Mesendoderm (in vitro differentiated cells): ENCODE data around the gene MYL11.

ENCODE experiments used
- DNase-seq: peaks from one replicate; pipeline ENCODE4 v3.0.0; 2013
- H2AK5ac ChIP-seq: 2 replicates; pipeline ENCODE4 v1.6.1; 2013; ENCODE audit warnings: low read length, inconsistent platforms
- H2BK120ac ChIP-seq: 2 replicates; pipeline ENCODE4 v1.6.1; 2013; ENCODE audit warnings: low read depth, mild to moderate bottlenecking, low read length, moderate library complexity, mixed read lengths
- H2BK15ac ChIP-seq: replicated peaks from 2 replicates; pipeline ENCODE4 v1.6.1; 2013; ENCODE audit warnings: low read depth, mild to moderate bottlenecking, moderate library complexity
- H2BK5ac ChIP-seq: 2 replicates; pipeline ENCODE4 v1.6.1; 2013; ENCODE audit warnings: low read length, inconsistent platforms
- H3K18ac ChIP-seq: 2 replicates; pipeline ENCODE4 v1.6.1; 2013; ENCODE audit warnings: mild to moderate bottlenecking, low read length, mixed read lengths
- H3K23ac ChIP-seq: one replicate; pipeline ENCODE4 v1.6.1; 2013; ENCODE audit warnings: low read length
- H3K27ac ChIP-seq: 2 replicates; pipeline ENCODE4 v1.5.1; 2013; ENCODE audit warnings: low read depth, mild to moderate bottlenecking, inconsistent platforms, low read length, moderate library complexity
- H3K27me3 ChIP-seq: 2 replicates; pipeline ENCODE4 v1.6.1; 2013; ENCODE audit warnings: low read length, control low read depth, mild to moderate bottlenecking, inconsistent platforms; ENCODE audit not compliant: insufficient read depth, poor library complexity
- H3K36me3 ChIP-seq: 2 replicates; pipeline ENCODE4 v1.6.1; 2013; ENCODE audit warnings: low read length, inconsistent platforms; ENCODE audit not compliant: control insufficient read depth, insufficient read depth
- H3K4ac ChIP-seq: one replicate; pipeline ENCODE4 v1.6.1; 2013; ENCODE audit warnings: low read depth, mild to moderate bottlenecking, low read length, moderate library complexity
- H3K4me1 ChIP-seq: 2 replicates; pipeline ENCODE4 v1.6.1; 2013; ENCODE audit warnings: low read depth, low read length, inconsistent platforms; ENCODE audit not compliant: control insufficient read depth
- H3K4me2 ChIP-seq: 2 replicates; pipeline ENCODE4 v1.6.1; 2013; ENCODE audit warnings: low read length
- H3K4me3 ChIP-seq: 2 replicates; pipeline ENCODE4 v1.5.1; 2013; ENCODE audit warnings: mild to moderate bottlenecking, low read length
- H3K56ac ChIP-seq: one replicate; pipeline ENCODE4 v1.6.1; 2013; ENCODE audit warnings: low read length
- H3K79me1 ChIP-seq: 2 replicates; pipeline ENCODE4 v1.6.1; 2013; ENCODE audit warnings: low read length, inconsistent platforms
- H3K79me2 ChIP-seq: 2 replicates; pipeline ENCODE4 v1.6.1; 2013; ENCODE audit warnings: mild to moderate bottlenecking, low read length; ENCODE audit not compliant: control insufficient read depth, insufficient read depth
- H3K9ac ChIP-seq: 2 replicates; pipeline ENCODE4 v1.6.1; 2013; ENCODE audit warnings: low read length, inconsistent platforms
- H4K5ac ChIP-seq: one replicate; pipeline ENCODE4 v1.6.1; 2013; ENCODE audit warnings: low read length
- H4K8ac ChIP-seq: one replicate; pipeline ENCODE4 v1.6.1; 2013; ENCODE audit warnings: low read depth, mild to moderate bottlenecking, control low read depth, low read length, moderate library complexity
- WGBS: extraction: QIAGEN DNeasy Blood & Tissue Kit; methylation state at CpG from one replicate; pipeline ENCODE4 v1.1.7; 2013; ENCODE audit warnings: low lambda C conversion rate, missing lambda C conversion rate; ENCODE audit not compliant: insufficient coverage; ENCODE audit errors: extremely low coverage; 5-methylcytosine and 5-hydroxymethylcytosine counted together

The MYL11 gene

GRCh38 chr16:30348113-30348512, 26.5 kb upstream of the MYL11 start:
- H3K79me1 ChIP-seq, result peaks cover 5% of the 10 kb centered on the region
- H4K8ac ChIP-seq, result no peak overlapping the region
- peaks cover 8% of the 10 kb centered on the region for H3K36me3 ChIP-seq
- H3K4ac ChIP-seq, result no peak overlapping the region
- H2BK5ac ChIP-seq, result no peak overlapping the region
- H3K4me2 ChIP-seq, result no peak overlapping the region
- no peak overlapping the region for H3K4me3 ChIP-seq
- no peak overlapping the region for H3K9ac ChIP-seq
- no peak overlapping the region for H2AK5ac ChIP-seq
- no peaks in the 10 kb centered on the region for H3K4me1 ChIP-seq
- WGBS, result no CpG with 5 or more reads among the region's 8 CpGs
- H3K79me2 ChIP-seq, result no peaks in the 10 kb centered on the region
- no peak overlapping the region for H3K23ac ChIP-seq
- H2BK15ac ChIP-seq, result no peak overlapping the region
- H3K27me3 ChIP-seq, result no peaks in the 10 kb centered on the region
- H2BK120ac ChIP-seq, result no peak overlapping the region
- no peak overlapping the region for H3K27ac ChIP-seq
- no peak overlapping the region for H3K56ac ChIP-seq
- no peak overlapping the region for H4K5ac ChIP-seq
- no peak overlapping the region for H3K18ac ChIP-seq
- DNase-seq, result no peak

GRCh38 chr16:30348929-30349328, 25.7 kb upstream of the MYL11 start:
- no CpG with 5 or more reads among the region's 7 CpGs for WGBS
- no peak overlapping the region for H3K4ac ChIP-seq
- H3K4me1 ChIP-seq, result no peaks in the 10 kb centered on the region
- H2BK15ac ChIP-seq, result no peak overlapping the region
- no peak overlapping the region for H3K4me2 ChIP-seq
- H3K27ac ChIP-seq, result no peak overlapping the region
- no peak overlapping the region for H2BK120ac ChIP-seq
- no peak overlapping the region for H3K9ac ChIP-seq
- peaks cover 8% of the 10 kb centered on the region for H3K36me3 ChIP-seq
- H3K79me1 ChIP-seq, result peaks cover 9% of the 10 kb centered on the region
- no peaks in the 10 kb centered on the region for H3K27me3 ChIP-seq
- no peak overlapping the region for H3K18ac ChIP-seq
- no peak overlapping the region for H3K56ac ChIP-seq
- peaks cover 4% of the 10 kb centered on the region for H3K79me2 ChIP-seq
- DNase-seq, result no peak
- no peak overlapping the region for H2AK5ac ChIP-seq
- H3K4me3 ChIP-seq, result no peak overlapping the region
- H4K5ac ChIP-seq, result no peak overlapping the region
- no peak overlapping the region for H3K23ac ChIP-seq
- H4K8ac ChIP-seq, result no peak overlapping the region
- H2BK5ac ChIP-seq, result no peak overlapping the region

- H3K27me3 ChIP-seq, result no peaks in the 10 kb centered on the region
- H3K4me3 ChIP-seq, result no peak overlapping the region
- peaks cover 8% of the 10 kb centered on the region for H3K36me3 ChIP-seq
- H3K27ac ChIP-seq, result no peak overlapping the region
- H3K23ac ChIP-seq, result no peak overlapping the region
- no peak overlapping the region for H3K9ac ChIP-seq
- H3K4me2 ChIP-seq, result no peak overlapping the region
- no peaks in the 10 kb centered on the region for H3K4me1 ChIP-seq
- H4K8ac ChIP-seq, result no peak overlapping the region
- H3K56ac ChIP-seq, result no peak overlapping the region
- peaks cover 12% of the 10 kb centered on the region for H3K79me2 ChIP-seq
- no peak overlapping the region for H2AK5ac ChIP-seq
- no peak overlapping the region for H2BK120ac ChIP-seq
- H2BK5ac ChIP-seq, result no peak overlapping the region
- no CpG with 5 or more reads among the region's 3 CpGs for WGBS
- DNase-seq, result no peak
- peaks cover 15% of the 10 kb centered on the region for H3K79me1 ChIP-seq
- H2BK15ac ChIP-seq, result no peak overlapping the region
- H4K5ac ChIP-seq, result no peak overlapping the region
- H3K4ac ChIP-seq, result no peak overlapping the region
- H3K18ac ChIP-seq, result no peak overlapping the region
Measured at GRCh38 chr16:30349675-30350074, 24.9 kb upstream of the MYL11 start.

GRCh38 chr16:30350134-30350871, 24.3 kb upstream of the MYL11 start:
- peaks cover 15% of the 10 kb centered on the region for H3K79me2 ChIP-seq
- no peak overlapping the region for H2BK5ac ChIP-seq
- no peak overlapping the region for H3K4me2 ChIP-seq
- no peak overlapping the region for H3K4ac ChIP-seq
- no peak overlapping the region for H4K8ac ChIP-seq
- no peak overlapping the region for H4K5ac ChIP-seq
- H3K79me1 ChIP-seq, result peaks cover 15% of the 10 kb centered on the region
- no peak overlapping the region for H3K18ac ChIP-seq
- no peak overlapping the region for H3K56ac ChIP-seq
- no peak overlapping the region for H2BK120ac ChIP-seq
- H3K4me1 ChIP-seq, result no peaks in the 10 kb centered on the region
- no peaks in the 10 kb centered on the region for H3K27me3 ChIP-seq
- WGBS, result no CpG with 5 or more reads among the region's 3 CpGs
- H2BK15ac ChIP-seq, result no peak overlapping the region
- H3K23ac ChIP-seq, result no peak overlapping the region
- peaks cover 8% of the 10 kb centered on the region for H3K36me3 ChIP-seq
- no peak overlapping the region for H3K4me3 ChIP-seq
- no peak overlapping the region for H3K27ac ChIP-seq
- no peak overlapping the region for H2AK5ac ChIP-seq
- H3K9ac ChIP-seq, result no peak overlapping the region
- DNase-seq, result no peak

- Histone ChIP-seq H2AK5ac (no peak overlapping the region), H3K4ac (no peak overlapping the region), H4K8ac (no peak overlapping the region), H3K27me3 (no peaks in the 10 kb centered on the region), H3K18ac (no peak overlapping the region), H3K79me2 (peaks cover 15% of the 10 kb centered on the region), H3K79me1 (peaks cover 15% of the 10 kb centered on the region), H2BK5ac (no peak overlapping the region), H3K4me3 (no peak overlapping the region), H3K4me1 (peaks cover under 1% of the 10 kb centered on the region), H2BK15ac (no peak overlapping the region), H3K4me2 (no peak overlapping the region), H4K5ac (no peak overlapping the region), H2BK120ac (no peak overlapping the region), H3K23ac (no peak overlapping the region), H3K36me3 (peaks cover 8% of the 10 kb centered on the region), H3K27ac (no peak overlapping the region), H3K56ac (no peak overlapping the region), H3K9ac (no peak overlapping the region)
- WGBS, result no CpG with 5 or more reads among the region's 15 CpGs
- no peak for DNase-seq
Measured at GRCh38 chr16:30351001-30351441, 23.6 kb upstream of the MYL11 start.
